KMS-11 (cell line): Measurements from ENCODE around the gene PIEZO2.

Experiments
- H2AFZ ChIP-seq: fragments of 200-600 bp; sonication (generic); 2 replicates; pipeline ENCODE4 v1.6.1; 2016; ENCODE audit warnings: antibody characterized with exemption, mixed run types, low read depth
- H3K27ac ChIP-seq: fragments of 200-600 bp; sonication (generic); 2 replicates; pipeline ENCODE4 v1.6.1; 2016; ENCODE audit warnings: mild to moderate bottlenecking, mixed run types
- H3K27me3 ChIP-seq: fragments of 200-600 bp; sonication (generic); 2 replicates; pipeline ENCODE4 v1.6.1; 2017; ENCODE audit warnings: mild to moderate bottlenecking, low read depth, mixed run types, moderate library complexity; ENCODE audit not compliant: insufficient read depth
- H3K36me3 ChIP-seq: fragments of 200-600 bp; sonication (generic); 2 replicates; pipeline ENCODE4 v1.6.1; 2017; ENCODE audit warnings: mild to moderate bottlenecking, mixed run types; ENCODE audit not compliant: insufficient read depth
- H3K4me1 ChIP-seq: fragments of 200-600 bp; sonication (generic); 2 replicates; pipeline ENCODE4 v1.6.1; 2016; ENCODE audit warnings: mild to moderate bottlenecking, low read depth, mixed run types; ENCODE audit not compliant: poor library complexity, severe bottlenecking
- H3K4me2 ChIP-seq: fragments of 200-600 bp; sonication (generic); 2 replicates; pipeline ENCODE4 v1.7.0; 2016; ENCODE audit warnings: mild to moderate bottlenecking, mixed run types
- H3K4me3 ChIP-seq: fragments of 200-600 bp; sonication (generic); IDR thresholded peaks from 2 replicates; pipeline ENCODE4 v1.6.1; 2017; ENCODE audit warnings: low read depth, low read length, mixed read lengths; ENCODE audit not compliant: insufficient read depth
- H3K79me2 ChIP-seq: fragments of 200-600 bp; sonication (generic); 2 replicates; pipeline ENCODE4 v1.6.1; 2016; ENCODE audit warnings: low read depth, mixed run types; ENCODE audit not compliant: insufficient read depth
- H3K9ac ChIP-seq: fragments of 200-600 bp; sonication (generic); 2 replicates; pipeline ENCODE4 v1.6.1; 2016; ENCODE audit warnings: mild to moderate bottlenecking, mixed run types
- H4K20me1 ChIP-seq: fragments of 200-600 bp; sonication (generic); 2 replicates; pipeline ENCODE4 v1.6.1; 2016; ENCODE audit warnings: mild to moderate bottlenecking, mixed run types; ENCODE audit not compliant: insufficient read depth
- CTCF ChIP-seq: fragments of 200-600 bp; sonication (generic); conservative IDR thresholded peaks from 2 replicates; pipeline ENCODE4 v1.6.1; 2017; ENCODE audit warnings: low read depth, mild to moderate bottlenecking, antibody characterized with exemption, low read length, moderate library complexity, mixed read lengths

PIEZO2 gene

GRCh38 chr18:10718809-10719208 lies 430.6 kb downstream of the PIEZO2 start:
- Histone ChIP-seq H3K4me3 (no peak overlapping the region), H4K20me1 (no peaks in the 10 kb centered on the region), H3K27me3 (no peaks in the 10 kb centered on the region), H3K4me1 (no peaks in the 10 kb centered on the region), H3K4me2 (no peak overlapping the region), H3K27ac (no peak overlapping the region), H3K9ac (no peak overlapping the region), H3K36me3 (no peaks in the 10 kb centered on the region), H3K79me2 (no peaks in the 10 kb centered on the region), H2AFZ (no peak overlapping the region)
- TF ChIP-seq CTCF, result no peak

- no peaks in the 10 kb centered on the region for H4K20me1 ChIP-seq
- no peak overlapping the region for H3K9ac ChIP-seq
- no peak overlapping the region for H3K27ac ChIP-seq
- no peaks in the 10 kb centered on the region for H3K4me1 ChIP-seq
- H3K79me2 ChIP-seq, result no peaks in the 10 kb centered on the region
- H3K36me3 ChIP-seq, result no peaks in the 10 kb centered on the region
- H3K27me3 ChIP-seq, result no peaks in the 10 kb centered on the region
- no peak for TF ChIP-seq CTCF
- no peak overlapping the region for H2AFZ ChIP-seq
- no peak overlapping the region for H3K4me3 ChIP-seq
- H3K4me2 ChIP-seq, result no peak overlapping the region
Measured at GRCh38 chr18:10715791-10716190, 433.6 kb downstream of the PIEZO2 start.

- Histone ChIP-seq H3K79me2 (no peaks in the 10 kb centered on the region), H2AFZ (no peak overlapping the region), H3K4me1 (no peaks in the 10 kb centered on the region), H3K9ac (no peak overlapping the region), H3K36me3 (no peaks in the 10 kb centered on the region), H3K4me2 (no peak overlapping the region), H3K27ac (no peak overlapping the region), H3K27me3 (no peaks in the 10 kb centered on the region), H3K4me3 (no peak overlapping the region), H4K20me1 (no peaks in the 10 kb centered on the region)
- TF ChIP-seq CTCF, result no peak
Measured at GRCh38 chr18:10713409-10713808, 436.0 kb downstream of the PIEZO2 start.

GRCh38 chr18:10707294-10707693 lies 442.1 kb downstream of the PIEZO2 start:
- H3K27ac ChIP-seq, result no peak overlapping the region

More at GRCh38 chr18:10707294-10707693, 442.1 kb downstream of the PIEZO2 start:
- H2AFZ ChIP-seq, result no peak overlapping the region
- TF ChIP-seq CTCF, result no peak
- no peaks in the 10 kb centered on the region for H3K36me3 ChIP-seq
- no peaks in the 10 kb centered on the region for H3K79me2 ChIP-seq
- no peaks in the 10 kb centered on the region for H3K27me3 ChIP-seq
- peaks cover 5% of the 10 kb centered on the region for H3K4me1 ChIP-seq
- H3K4me3 ChIP-seq, result no peak overlapping the region
- no peak overlapping the region for H3K9ac ChIP-seq
- no peak overlapping the region; the same call in 1 of the 2 replicates for H3K4me2 ChIP-seq
- no peaks in the 10 kb centered on the region for H4K20me1 ChIP-seq
